Measurements from ENCODE around the gene SEPTIN3. TPM values are rescaled to one million over a fixed set of nuclear protein-coding genes. Genes with fewer than 3 reads are reported as not detected.
A peak's percentile ranks its signal among the peaks of the same experiment; 100 is the strongest.
"Not testable (repeated sequence)": the region's sequence is repeated elsewhere in the genome, so short reads cannot be mapped to it uniquely, and the experiment has no call there.

The SEPTIN3 gene
- total RNA-seq, 1 donor from 2014 or later, result under 0.01 TPM

GRCh38 chr22:41943661-41944209, 25.5 kb upstream of the SEPTIN3 start:
- peak; percentile 59 for DNase-seq

GRCh38 chr22:41946629-41947423, 22.4 kb upstream of the SEPTIN3 start, which contains the start of gene CENPM:
CENPM (minus strand) TSS chr22:41947152; CDS start chr22:41947076, 76 bp downstream.
- peak; percentile 96 for DNase-seq

GRCh38 chr22:41947424-41948080, 21.7 kb upstream of the SEPTIN3 start:
- no peak for DNase-seq

GRCh38 chr22:41948142-41948541, 21.1 kb upstream of the SEPTIN3 start:
- no peak for DNase-seq

- not testable (repeated sequence) for DNase-seq
Measured at GRCh38 chr22:41948928-41949296, 20.3 kb upstream of the SEPTIN3 start.

GRCh38 chr22:41949297-41949965, 19.8 kb upstream of the SEPTIN3 start:
- no peak for DNase-seq

GRCh38 chr22:41951898-41952474, 17.3 kb upstream of the SEPTIN3 start, which contains the start of gene SMIM45:
SMIM45 (plus strand) TSS chr22:41952150.
- DNase-seq, result no peak

GRCh38 chr22:41952713-41953112, 16.5 kb upstream of the SEPTIN3 start:
- no peak for DNase-seq

- no peak for DNase-seq
Measured at GRCh38 chr22:41957941-41958556, 11.2 kb upstream of the SEPTIN3 start.

- no peak for DNase-seq
Measured at GRCh38 chr22:41963453-41964111, 5.7 kb upstream of the SEPTIN3 start.

GRCh38 chr22:41964112-41964491, 5.1 kb upstream of the SEPTIN3 start:
- no peak for DNase-seq

GRCh38 chr22:41966225-41966606, 3.0 kb upstream of the SEPTIN3 start:
- DNase-seq, result no peak

GRCh38 chr22:41966607-41967240, 2.5 kb upstream of the SEPTIN3 start:
- DNase-seq, result peak; percentile 90

GRCh38 chr22:41968601-41969000, 642 bp upstream of the SEPTIN3 start:
- peak; percentile 61 for DNase-seq

- DNase-seq, result no peak
Measured at GRCh38 chr22:41970601-41971000, 1.4 kb downstream of the SEPTIN3 start.

- DNase-seq, result no peak
Measured at GRCh38 chr22:41971431-41971830, 2.2 kb downstream of the SEPTIN3 start.

- DNase-seq, result no peak
Measured at GRCh38 chr22:41974691-41975290, 5.5 kb downstream of the SEPTIN3 start.

GRCh38 chr22:41975299-41976069, 6.2 kb downstream of the SEPTIN3 start:
- no peak for DNase-seq

- DNase-seq, result no peak
Measured at GRCh38 chr22:41976070-41976901, 7.0 kb downstream of the SEPTIN3 start.
